ENCODE results near the gene MNT. TPM values are rescaled to one million over a fixed set of nuclear protein-coding genes. Genes with fewer than 3 reads are reported as not detected.
"Not testable (repeated sequence)": the region's sequence is repeated elsewhere in the genome, so short reads cannot be mapped to it uniquely, and the experiment has no call there.

MNT gene, protein sequence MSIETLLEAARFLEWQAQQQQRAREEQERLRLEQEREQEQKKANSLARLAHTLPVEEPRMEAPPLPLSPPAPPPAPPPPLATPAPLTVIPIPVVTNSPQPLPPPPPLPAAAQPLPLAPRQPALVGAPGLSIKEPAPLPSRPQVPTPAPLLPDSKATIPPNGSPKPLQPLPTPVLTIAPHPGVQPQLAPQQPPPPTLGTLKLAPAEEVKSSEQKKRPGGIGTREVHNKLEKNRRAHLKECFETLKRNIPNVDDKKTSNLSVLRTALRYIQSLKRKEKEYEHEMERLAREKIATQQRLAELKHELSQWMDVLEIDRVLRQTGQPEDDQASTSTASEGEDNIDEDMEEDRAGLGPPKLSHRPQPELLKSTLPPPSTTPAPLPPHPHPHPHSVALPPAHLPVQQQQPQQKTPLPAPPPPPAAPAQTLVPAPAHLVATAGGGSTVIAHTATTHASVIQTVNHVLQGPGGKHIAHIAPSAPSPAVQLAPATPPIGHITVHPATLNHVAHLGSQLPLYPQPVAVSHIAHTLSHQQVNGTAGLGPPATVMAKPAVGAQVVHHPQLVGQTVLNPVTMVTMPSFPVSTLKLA
- 10 to 100 TPM; 20.3 to 36.9 TPM for total RNA-seq

DNA sequence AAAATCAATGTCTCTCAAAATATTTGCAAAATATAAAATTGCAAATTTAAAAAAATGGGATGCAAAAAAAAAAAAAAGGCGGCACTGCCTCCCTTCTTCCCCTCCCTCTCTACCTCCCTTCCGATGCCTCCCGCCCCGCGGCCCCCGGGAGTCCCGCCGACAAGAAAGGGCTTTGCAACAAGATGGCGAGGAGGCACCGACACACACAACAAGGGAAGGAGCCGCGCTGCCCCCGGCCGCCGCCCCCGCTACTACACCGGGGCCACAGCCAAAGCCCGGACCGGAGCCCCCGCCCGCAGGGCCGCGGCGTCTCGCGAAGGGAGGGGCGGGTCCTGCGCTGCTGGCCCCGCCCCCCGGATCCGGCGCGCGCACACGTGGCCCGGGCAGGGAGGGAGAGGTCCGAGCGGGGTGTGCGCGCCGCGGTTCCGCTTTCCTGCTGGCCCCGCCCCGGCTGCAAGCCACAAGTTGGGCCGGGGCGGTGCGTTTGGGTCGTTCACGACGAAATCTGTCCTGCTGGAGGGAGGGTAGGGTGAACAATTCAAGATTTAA lies at the start of gene MNT:
TSS of gene MNT (minus strand) at position 184 of the 549 bp plus-strand sequence. CDS start 348 bp downstream, outside the sequence.
- Mint-ChIP-seq H3K27me3 (no peaks in the 10 kb centered on the region), H3K9me3 (no peaks in the 10 kb centered on the region), H3K4me1 (ENCODE audit: low read depth in 2 of 2) (peaks cover 27 to 41% of the 10 kb centered on the region in 2 donors), H3K27ac (peak within 1 kb of the TSS; percentile 95 to 97), H3K36me3 (no peaks in the 10 kb centered on the region), H3K4me3 (peak within 1 kb of the TSS; percentile 92)
- DNase-seq (ENCODE audit: low spot score), result peak; percentile 98
- peak; percentile 75 to 79 for ATAC-seq

DNA sequence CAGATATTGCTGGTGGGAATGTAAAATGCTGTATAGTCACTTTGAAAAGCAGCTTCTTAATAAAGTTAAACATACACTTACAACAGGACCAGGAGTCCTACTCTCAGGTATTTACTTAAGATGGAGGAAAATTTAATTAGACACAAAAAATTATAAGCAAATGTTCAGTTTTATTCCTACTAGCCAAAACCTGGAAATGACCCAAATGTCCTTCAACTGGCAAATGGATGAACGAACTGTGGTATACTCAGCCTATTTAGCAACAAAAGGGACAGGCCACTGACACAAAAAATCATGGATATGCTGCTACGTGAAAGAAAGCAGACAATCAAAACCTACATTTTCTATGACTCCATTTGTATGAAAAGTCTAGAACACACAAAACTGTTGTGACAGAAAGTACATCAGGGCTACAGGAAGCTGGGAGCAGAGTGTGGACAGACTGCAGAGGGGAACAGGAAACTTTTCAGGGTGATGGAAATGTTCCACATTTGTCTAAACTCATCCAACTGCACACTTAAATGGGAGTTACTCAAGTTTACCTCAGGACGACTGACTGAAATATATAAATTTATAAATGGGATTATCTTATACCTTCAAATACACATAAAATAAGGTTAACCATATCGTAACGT lies 49.3 kb upstream of the MNT start:
- no peak overlapping the region for H3K27ac Mint-ChIP-seq
- DNase-seq (ENCODE audit: low spot score) (no peak), ATAC-seq (no peak)
- no peaks in the 10 kb centered on the region for H3K27me3 Mint-ChIP-seq
- peaks cover 7% of the 10 kb centered on the region for H3K36me3 Mint-ChIP-seq
- no peak overlapping the region for H3K4me3 Mint-ChIP-seq
- H3K4me1 Mint-ChIP-seq (ENCODE audit: low read depth in 2 of 2), result no peaks in the 10 kb centered on the region
- peaks cover 4% of the 10 kb centered on the region for H3K9me3 Mint-ChIP-seq

DNA sequence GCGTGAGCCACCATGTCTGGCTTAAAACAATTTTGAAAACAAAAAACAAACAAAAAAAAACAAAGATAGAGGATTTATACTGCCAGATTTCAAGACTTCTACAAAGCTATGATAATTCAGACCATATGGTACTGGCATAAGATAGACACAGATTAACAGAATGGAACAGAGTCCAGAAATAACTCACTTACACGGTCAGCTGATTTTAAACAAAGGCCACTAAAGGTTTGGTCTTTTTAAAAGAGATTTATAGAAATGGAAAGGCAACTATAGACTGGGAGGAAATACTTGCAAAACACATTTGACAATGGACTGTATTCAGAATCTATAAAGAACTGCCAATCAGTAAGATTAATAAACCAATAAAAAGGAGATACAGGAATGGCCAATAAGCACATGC lies 48.6 kb upstream of the MNT start:
- Mint-ChIP-seq H3K27me3 (no peaks in the 10 kb centered on the region), H3K4me1 (ENCODE audit: low read depth in 2 of 2) (no peaks in the 10 kb centered on the region), H3K27ac (no peak overlapping the region), H3K9me3 (peaks cover 4% of the 10 kb centered on the region), H3K36me3 (peaks cover 7% of the 10 kb centered on the region), H3K4me3 (no peak overlapping the region)
- DNase-seq (ENCODE audit: low spot score), result no peak
- ATAC-seq, result no peak

DNA sequence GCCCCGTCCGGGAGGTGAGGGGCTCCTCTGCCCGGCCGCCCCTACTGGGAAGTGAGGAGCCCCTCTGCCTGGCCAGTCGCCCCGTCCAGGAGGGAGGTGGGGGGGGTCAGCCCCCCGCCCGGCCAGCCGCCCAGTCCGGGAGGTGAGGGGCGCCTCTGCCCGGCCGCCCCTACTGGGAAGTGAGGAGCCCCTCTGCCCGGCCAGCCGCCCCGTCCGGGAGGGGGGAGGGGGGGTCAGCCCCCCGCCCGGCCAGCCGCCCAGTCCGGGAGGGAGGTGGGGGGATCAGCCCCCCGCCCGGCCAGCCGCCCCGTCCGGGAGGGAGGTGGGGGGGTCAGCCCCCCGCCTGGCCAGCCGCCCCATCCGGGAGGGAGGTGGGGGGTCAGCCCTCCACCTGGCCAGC lies 46.6 kb upstream of the MNT start:
- not testable (repeated sequence) for H3K9me3 Mint-ChIP-seq

DNA sequence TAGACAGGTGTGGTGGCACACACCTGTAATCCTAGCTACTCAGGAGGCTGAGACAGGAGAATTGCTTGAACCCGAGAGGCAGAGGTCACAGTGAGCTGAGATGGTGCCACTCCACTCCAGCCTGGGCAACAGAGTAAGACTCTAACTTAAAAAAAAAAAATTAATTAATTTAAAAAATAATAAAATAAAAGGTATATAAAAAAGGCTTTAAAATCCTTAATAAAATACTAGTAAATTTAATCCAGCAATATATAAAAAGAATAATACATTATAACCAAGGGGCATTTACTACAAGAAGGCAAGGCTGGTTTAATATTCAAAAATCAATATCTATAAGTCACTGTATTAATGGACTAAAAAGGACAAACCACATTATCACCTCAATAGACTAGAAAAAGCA lies 44.8 kb upstream of the MNT start:
- no peak for ATAC-seq
- peaks cover 14% of the 10 kb centered on the region for H3K36me3 Mint-ChIP-seq
- no peak for DNase-seq (ENCODE audit: low spot score)
- peaks cover 4% of the 10 kb centered on the region for H3K9me3 Mint-ChIP-seq
- no peak overlapping the region for H3K27ac Mint-ChIP-seq
- no peaks in the 10 kb centered on the region for H3K27me3 Mint-ChIP-seq
- peaks cover 0 to 2% of the 10 kb centered on the region in 2 donors for H3K4me1 Mint-ChIP-seq (ENCODE audit: low read depth in 2 of 2)
- no peak overlapping the region for H3K4me3 Mint-ChIP-seq

More for the DNA sequence above, 46.6 kb upstream of the MNT start:
- DNase-seq (ENCODE audit: low spot score); H3K27me3 Mint-ChIP-seq; H3K4me1 Mint-ChIP-seq (ENCODE audit: low read depth in 2 of 2); ATAC-seq; H3K36me3 Mint-ChIP-seq; H3K27ac Mint-ChIP-seq; H3K4me3 Mint-ChIP-seq: not testable (repeated sequence)

DNA sequence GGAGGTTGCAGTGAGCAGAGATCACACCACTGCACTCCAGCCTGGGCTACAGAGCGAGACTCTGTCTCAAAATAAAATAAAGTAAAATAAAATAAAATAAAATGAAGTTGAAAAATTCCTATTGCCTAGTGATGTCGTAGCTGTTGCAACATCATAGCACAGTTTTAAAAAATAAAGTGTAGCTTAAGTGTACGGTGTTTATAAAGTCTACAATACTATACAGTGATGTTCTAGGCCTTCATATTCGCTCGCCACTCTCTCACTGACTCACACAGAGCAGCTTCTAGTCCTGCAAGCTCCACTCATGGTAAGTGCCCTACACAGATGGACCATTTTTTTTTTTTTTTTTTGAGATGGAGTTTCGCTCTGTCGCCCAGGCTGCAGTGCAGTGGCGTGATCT lies 43.5 kb upstream of the MNT start:
- no peak for ATAC-seq
- Mint-ChIP-seq H3K27ac (no peak overlapping the region), H3K9me3 (peaks cover 4% of the 10 kb centered on the region), H3K4me1 (ENCODE audit: low read depth in 2 of 2) (peaks cover 0 to 2% of the 10 kb centered on the region in 2 donors), H3K4me3 (no peak overlapping the region), H3K36me3 (peaks cover 14% of the 10 kb centered on the region), H3K27me3 (no peaks in the 10 kb centered on the region)
- no peak for DNase-seq (ENCODE audit: low spot score)

DNA sequence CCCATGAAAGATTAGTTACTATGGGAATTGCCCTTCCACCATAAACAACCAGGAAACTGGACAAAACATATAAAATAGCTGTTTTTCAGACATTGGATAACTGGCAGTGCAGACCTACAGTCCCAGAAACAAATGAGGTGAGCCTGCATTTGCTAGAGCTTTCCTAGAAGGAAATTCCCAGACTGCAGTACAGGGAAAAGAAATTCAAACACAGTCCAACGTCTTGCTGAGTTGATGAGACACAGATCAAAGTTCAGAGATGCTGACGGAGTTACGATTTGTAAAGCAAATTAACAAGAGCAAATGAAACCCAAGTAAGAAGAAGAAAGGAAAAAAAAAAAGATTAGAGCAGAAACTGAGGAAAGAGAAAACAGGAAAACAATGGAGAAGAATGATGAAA lies 41.3 kb upstream of the MNT start:
- peaks cover 4% of the 10 kb centered on the region for H3K9me3 Mint-ChIP-seq
- H3K4me1 Mint-ChIP-seq (ENCODE audit: low read depth in 2 of 2), result peaks cover 0 to 2% of the 10 kb centered on the region in 2 donors
- ATAC-seq, result no peak
- peaks cover 14% of the 10 kb centered on the region for H3K36me3 Mint-ChIP-seq
- H3K27me3 Mint-ChIP-seq, result no peaks in the 10 kb centered on the region
- no peak for DNase-seq (ENCODE audit: low spot score)
- H3K4me3 Mint-ChIP-seq, result no peak overlapping the region
- no peak overlapping the region for H3K27ac Mint-ChIP-seq

DNA sequence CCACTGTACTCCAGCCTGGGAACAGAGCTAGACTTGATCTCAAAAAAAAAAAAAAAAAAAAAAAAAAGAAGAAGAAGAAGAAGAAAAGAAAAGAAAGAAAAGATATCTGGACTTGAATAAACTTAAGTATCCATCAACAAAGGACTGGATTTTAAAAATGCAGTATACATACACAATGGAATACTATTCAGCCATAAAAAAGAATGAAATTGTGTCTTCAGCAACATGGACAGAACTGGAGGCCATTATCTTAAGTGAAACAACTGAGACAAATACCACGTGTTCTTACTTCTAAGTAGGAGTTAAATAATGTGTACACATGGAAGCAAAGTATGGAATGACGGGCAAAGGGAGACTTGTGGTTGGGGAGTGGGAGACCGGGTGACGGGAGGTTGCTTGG lies 40.1 kb upstream of the MNT start:
- DNase-seq (ENCODE audit: low spot score), result no peak
- no peaks in the 10 kb centered on the region for H3K27me3 Mint-ChIP-seq
- H3K4me1 Mint-ChIP-seq (ENCODE audit: low read depth in 2 of 2), result peaks cover 0 to 5% of the 10 kb centered on the region in 2 donors
- no peak overlapping the region for H3K4me3 Mint-ChIP-seq
- peaks cover 2% of the 10 kb centered on the region for H3K9me3 Mint-ChIP-seq
- peaks cover 10% of the 10 kb centered on the region for H3K36me3 Mint-ChIP-seq
- ATAC-seq, result no peak
- H3K27ac Mint-ChIP-seq, result no peak overlapping the region

DNA sequence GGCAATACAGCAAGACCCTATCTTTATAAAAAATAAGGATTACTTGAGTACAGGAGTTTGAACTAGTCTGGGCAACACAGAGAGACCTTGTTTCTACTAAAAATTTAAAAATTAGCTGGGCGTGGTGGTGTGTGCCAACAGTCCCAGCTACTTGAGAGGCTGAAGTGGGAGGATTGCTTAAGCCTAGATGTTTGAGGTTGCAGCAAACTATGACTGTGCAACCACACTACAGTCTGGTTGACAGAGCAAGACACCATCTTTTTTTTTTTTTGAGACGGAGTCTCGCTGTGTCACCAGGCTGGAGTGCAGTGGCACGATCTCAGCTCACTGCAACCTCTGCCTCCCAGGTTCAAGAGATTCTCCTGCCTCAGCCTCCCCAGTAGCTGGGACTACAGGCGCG lies 39.1 kb upstream of the MNT start:
- not testable (repeated sequence) for H3K4me1 Mint-ChIP-seq (ENCODE audit: low read depth in 2 of 2); DNase-seq (ENCODE audit: low spot score); H3K27ac Mint-ChIP-seq; H3K36me3 Mint-ChIP-seq; H3K4me3 Mint-ChIP-seq; H3K9me3 Mint-ChIP-seq; H3K27me3 Mint-ChIP-seq
- ATAC-seq, result peak; percentile 73 to 88

DNA sequence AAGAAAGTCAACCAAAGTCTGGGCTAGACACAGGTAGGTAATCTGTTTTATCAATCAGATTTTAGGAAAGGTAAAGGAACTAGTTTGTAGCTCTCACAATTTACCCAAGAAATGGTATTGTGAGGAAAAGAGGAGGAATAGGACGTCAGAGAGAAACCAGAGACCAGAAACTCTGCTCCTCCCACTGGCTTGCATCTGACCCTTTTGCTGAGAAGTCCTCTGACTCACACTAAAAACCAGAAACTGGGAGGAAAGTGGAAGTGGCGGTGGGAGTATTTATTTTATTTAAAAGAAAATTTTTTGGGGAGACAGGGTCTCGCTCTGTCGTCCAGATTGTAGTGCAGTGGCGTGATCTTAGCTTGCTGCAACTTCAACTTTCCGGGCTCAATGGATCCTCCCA lies 38.0 kb upstream of the MNT start:
- no peak for DNase-seq (ENCODE audit: low spot score)
- Mint-ChIP-seq H3K9me3 (no peaks in the 10 kb centered on the region), H3K4me3 (no peak overlapping the region), H3K36me3 (peaks cover 8% of the 10 kb centered on the region), H3K27ac (peak overlapping the region in 1 of 2 donors; percentile 47), H3K4me1 (ENCODE audit: low read depth in 2 of 2) (peaks cover 0 to 5% of the 10 kb centered on the region in 2 donors), H3K27me3 (no peaks in the 10 kb centered on the region)
- no peak for ATAC-seq

DNA sequence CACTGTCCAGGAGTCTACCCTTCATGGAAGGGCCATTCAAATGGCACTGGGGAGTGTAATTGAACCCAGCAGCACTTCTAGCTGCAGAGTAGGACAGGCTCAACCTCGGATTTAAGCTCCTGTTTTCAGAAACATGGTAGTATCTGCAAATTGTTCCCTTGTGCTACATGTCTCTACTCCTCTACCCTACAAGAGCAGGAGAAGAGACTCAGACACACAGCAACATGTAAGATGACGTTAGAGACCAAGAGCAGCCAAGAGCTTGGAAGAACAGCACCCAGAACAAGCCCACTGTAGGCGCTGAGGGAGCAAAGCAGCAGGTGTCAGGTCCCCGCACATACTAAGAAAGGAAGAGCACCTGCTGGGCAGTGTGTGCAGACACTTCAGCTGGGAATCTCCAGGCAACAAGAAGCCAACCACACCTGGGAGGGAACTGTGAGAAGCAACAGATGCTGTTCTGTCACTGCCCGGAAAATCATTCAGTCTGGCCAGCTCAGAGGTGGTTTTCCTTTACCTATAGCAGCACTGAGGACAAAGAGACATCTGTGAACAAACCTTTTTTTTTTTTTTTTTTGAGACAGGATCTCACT lies 35.6 kb upstream of the MNT start:
- no peaks in the 10 kb centered on the region for H3K9me3 Mint-ChIP-seq
- no peak for DNase-seq (ENCODE audit: low spot score)
- H3K27me3 Mint-ChIP-seq, result no peaks in the 10 kb centered on the region
- H3K36me3 Mint-ChIP-seq, result peaks cover 7% of the 10 kb centered on the region
- no peak overlapping the region for H3K4me3 Mint-ChIP-seq
- peaks cover 0 to 8% of the 10 kb centered on the region in 2 donors for H3K4me1 Mint-ChIP-seq (ENCODE audit: low read depth in 2 of 2)
- H3K27ac Mint-ChIP-seq, result no peak overlapping the region
- ATAC-seq, result no peak

DNA sequence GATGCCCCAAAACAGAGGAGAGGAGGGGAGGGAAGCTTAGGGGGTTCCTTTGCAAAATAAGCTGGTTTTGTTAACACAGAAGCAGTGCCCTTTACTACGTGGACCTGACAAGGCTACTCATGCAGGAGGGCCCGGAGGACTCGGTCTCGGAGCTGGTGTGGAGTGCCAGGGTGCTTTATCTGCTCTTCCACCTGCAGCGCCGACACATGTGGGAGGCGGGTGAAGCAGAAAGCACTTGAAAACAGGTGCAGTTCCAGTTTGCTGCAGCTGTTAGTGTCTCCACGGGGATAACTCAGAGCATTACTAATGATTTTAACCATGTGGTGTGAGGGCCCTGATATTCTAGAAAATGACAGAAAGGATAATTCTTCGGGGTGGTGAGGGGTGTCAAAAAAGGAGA lies 35.0 kb upstream of the MNT start:
- H3K4me3 Mint-ChIP-seq, result no peak overlapping the region
- no peaks in the 10 kb centered on the region for H3K9me3 Mint-ChIP-seq
- no peak for DNase-seq (ENCODE audit: low spot score)
- no peak for ATAC-seq
- H3K27ac Mint-ChIP-seq, result no peak overlapping the region
- peaks cover 0 to 8% of the 10 kb centered on the region in 2 donors for H3K4me1 Mint-ChIP-seq (ENCODE audit: low read depth in 2 of 2)
- H3K27me3 Mint-ChIP-seq, result no peaks in the 10 kb centered on the region
- H3K36me3 Mint-ChIP-seq, result peaks cover 2% of the 10 kb centered on the region

DNA sequence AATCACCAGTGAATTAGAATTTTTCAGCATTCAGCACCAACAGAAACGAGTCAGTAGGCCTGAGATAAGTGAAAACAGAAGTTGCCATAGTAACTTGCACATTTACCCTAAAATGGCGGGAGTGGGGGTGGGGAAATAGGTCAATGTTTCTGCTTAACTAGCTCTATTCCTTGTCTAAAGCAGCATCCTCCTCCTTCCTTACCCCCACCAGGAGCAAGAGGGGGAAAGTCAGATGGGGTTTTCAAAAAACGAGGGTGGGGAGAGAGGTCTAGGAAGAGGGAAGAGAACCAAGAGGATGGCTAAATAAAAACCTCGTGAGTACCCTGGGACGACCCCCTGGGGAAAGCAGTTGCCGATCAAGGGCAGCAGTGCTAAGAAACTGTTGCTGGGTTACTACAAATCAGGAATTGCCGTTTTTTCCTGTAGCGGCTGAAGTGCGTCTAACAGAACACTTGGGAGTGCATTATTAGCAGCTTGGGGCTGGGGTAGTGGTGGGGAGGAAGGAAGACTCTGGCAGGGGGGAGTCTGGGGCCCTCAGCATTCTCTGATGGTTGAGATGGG lies 34.4 kb upstream of the MNT start:
- Mint-ChIP-seq H3K4me1 (ENCODE audit: low read depth in 2 of 2) (peaks cover 0 to 8% of the 10 kb centered on the region in 2 donors), H3K9me3 (no peaks in the 10 kb centered on the region), H3K27me3 (no peaks in the 10 kb centered on the region), H3K4me3 (no peak overlapping the region), H3K27ac (peak overlapping the region in 1 of 2 donors; percentile 14), H3K36me3 (no peaks in the 10 kb centered on the region)
- DNase-seq (ENCODE audit: low spot score) (no peak), ATAC-seq (no peak)
